ENCODE measurements around the gene RAD51C. TPM values are rescaled to one million over a fixed set of nuclear protein-coding genes. Genes with fewer than 3 reads are reported as not detected.

RAD51C gene
- total RNA-seq, 1 donor: 35.2 TPM

- TF ChIP-seq, protein P1, sequence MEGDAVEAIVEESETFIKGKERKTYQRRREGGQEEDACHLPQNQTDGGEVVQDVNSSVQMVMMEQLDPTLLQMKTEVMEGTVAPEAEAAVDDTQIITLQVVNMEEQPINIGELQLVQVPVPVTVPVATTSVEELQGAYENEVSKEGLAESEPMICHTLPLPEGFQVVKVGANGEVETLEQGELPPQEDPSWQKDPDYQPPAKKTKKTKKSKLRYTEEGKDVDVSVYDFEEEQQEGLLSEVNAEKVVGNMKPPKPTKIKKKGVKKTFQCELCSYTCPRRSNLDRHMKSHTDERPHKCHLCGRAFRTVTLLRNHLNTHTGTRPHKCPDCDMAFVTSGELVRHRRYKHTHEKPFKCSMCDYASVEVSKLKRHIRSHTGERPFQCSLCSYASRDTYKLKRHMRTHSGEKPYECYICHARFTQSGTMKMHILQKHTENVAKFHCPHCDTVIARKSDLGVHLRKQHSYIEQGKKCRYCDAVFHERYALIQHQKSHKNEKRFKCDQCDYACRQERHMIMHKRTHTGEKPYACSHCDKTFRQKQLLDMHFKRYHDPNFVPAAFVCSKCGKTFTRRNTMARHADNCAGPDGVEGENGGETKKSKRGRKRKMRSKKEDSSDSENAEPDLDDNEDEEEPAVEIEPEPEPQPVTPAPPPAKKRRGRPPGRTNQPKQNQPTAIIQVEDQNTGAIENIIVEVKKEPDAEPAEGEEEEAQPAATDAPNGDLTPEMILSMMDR (IDR thresholded peaks at IDR 0.05; ENCODE audit: insufficient read depth, low read length): no peak
- no peak for DNase-seq (ENCODE audit: low read depth)
- no peak overlapping the region for H3K4me3 ChIP-seq (ENCODE audit: low read depth, low read length)
These were observed 14.1 kb downstream of the RAD51C start for GRCh38 chr17:58706351-58707140.

- peak; percentile 84 for DNase-seq (ENCODE audit: low read depth)
- no peak overlapping the region for H3K4me3 ChIP-seq (ENCODE audit: low read depth, low read length)
- TF ChIP-seq, protein P1 (IDR thresholded peaks at IDR 0.05; ENCODE audit: insufficient read depth, low read length): peak; percentile 67
These were observed 18.6 kb downstream of the RAD51C start for GRCh38 chr17:58710948-58711552.

GRCh38 chr17:58722274-58722673, 29.9 kb downstream of the RAD51C start:
- no peak overlapping the region for H3K4me3 ChIP-seq (ENCODE audit: low read depth, low read length)
- DNase-seq (ENCODE audit: low read depth): no peak
- TF ChIP-seq, protein P1 (IDR thresholded peaks at IDR 0.05; ENCODE audit: insufficient read depth, low read length): no peak

- DNase-seq (ENCODE audit: low read depth): no peak
- TF ChIP-seq, protein P1 (IDR thresholded peaks at IDR 0.05; ENCODE audit: insufficient read depth, low read length): no peak
- H3K4me3 ChIP-seq (ENCODE audit: low read depth, low read length): no peak overlapping the region
These were observed 30.3 kb downstream of the RAD51C start for GRCh38 chr17:58722696-58723095.

DNA sequence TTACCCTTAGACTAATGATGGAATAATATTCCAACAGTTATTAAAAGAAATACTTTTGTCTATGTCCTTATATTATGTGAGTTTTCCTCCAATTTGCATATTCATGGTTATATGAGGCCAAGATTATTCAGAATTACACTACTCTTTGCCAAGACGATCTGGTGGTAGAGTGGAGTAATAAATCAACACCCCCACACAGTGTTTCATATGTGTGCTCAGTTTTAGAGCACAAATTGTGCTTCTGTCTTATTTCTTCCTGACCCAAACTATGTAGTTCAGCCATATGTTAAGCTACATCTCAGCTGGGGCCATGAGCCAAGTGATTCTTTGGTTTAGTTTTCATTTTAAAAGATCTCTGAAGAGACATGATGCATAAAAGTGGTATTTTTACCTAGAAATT, 36.4 kb downstream of the RAD51C start:
- DNase-seq (ENCODE audit: low read depth): no peak
- TF ChIP-seq, protein P1 (IDR thresholded peaks at IDR 0.05; ENCODE audit: insufficient read depth, low read length): no peak
- H3K4me3 ChIP-seq (ENCODE audit: low read depth, low read length): no peak overlapping the region

DNA sequence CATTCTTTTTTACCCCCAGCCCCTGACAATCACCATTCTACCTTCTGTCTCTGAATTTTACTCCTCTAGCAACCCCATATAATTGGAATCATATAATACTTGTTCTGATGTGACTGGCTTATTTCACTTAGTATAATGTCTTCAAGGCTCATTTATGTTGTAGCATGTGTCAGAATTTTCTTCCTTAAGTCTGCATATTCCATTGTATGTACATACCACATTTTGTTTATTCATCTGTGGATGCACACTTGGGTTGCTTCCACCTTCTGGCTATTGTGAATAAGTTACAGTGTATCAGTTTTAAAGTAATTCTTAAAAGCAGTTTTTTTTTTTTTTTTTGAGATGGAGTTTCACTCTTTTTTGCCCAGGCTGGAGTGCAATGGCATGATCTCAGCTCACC, 38.5 kb downstream of the RAD51C start:
- DNase-seq (ENCODE audit: low read depth): no peak
- no peak overlapping the region for H3K4me3 ChIP-seq (ENCODE audit: low read depth, low read length)
- TF ChIP-seq, protein P1 (IDR thresholded peaks at IDR 0.05; ENCODE audit: insufficient read depth, low read length): no peak

Data from fibroblast of the aortic adventitia (primary cell).